ENCODE measurements around the gene TRIM8.

Gene TRIM8

DNA sequence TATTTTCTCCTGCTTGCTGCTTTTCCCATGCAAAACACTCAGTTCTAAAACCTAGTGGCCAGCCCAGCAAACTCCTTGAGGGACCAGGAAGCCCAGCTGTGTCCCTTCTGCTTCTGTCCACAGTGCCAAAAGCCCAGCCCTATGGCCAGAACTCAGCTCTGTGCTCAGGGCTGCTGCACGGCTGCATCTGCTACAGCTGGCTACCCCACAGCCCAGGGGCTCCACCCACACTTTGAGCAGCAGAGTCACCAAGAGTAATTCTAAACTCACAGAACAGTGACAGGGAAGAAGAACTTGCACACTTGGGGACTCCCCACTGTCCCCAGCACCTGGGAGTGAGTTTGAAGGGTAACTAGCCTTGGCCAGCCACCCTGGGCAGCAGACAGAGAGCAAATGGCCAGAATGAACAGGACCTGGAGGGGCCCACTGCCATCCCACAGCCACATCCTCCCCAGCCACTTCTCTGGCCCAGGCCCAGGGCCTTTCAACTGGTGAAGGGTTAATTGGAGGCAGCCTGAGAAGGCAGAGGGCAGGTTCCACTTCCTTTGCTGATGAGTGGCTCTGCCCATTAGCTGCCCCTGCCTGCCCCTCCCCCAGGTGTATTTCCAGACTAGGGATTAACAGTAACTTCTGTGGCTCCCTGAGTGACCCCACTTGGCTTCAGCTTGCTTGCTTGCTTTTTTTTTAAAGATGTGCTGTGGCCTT, 28.1 kb upstream of the TRIM8 start:
- no peak for DNase-seq

DNA sequence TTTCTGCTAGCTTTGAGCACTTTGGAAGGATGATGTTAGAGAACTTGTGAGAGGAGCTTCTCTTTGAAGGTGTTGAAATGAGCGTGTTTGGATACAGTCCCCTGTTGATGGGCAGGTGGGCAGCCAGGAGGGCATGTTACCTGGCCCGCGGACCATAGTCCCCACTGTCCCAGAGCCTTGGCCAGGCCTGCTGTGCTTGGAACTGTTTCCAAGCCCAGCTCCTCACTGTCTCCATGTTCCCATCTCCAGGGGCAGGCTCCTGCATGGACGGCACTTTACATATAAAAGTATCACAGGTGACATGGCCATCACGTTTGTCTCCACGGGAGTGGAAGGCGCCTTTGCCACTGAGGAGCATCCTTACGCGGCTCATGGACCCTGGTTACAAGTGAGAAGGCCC, 27.2 kb upstream of the TRIM8 start:
- DNase-seq, result no peak

- no peak for DNase-seq
Observed at GRCh38 chr10:102617816-102618215, 26.5 kb upstream of the TRIM8 start.

- no peak for DNase-seq
Observed at GRCh38 chr10:102619281-102619981, 24.8 kb upstream of the TRIM8 start.

GRCh38 chr10:102620138-102620590, 24.1 kb upstream of the TRIM8 start:
- no peak for DNase-seq

DNA sequence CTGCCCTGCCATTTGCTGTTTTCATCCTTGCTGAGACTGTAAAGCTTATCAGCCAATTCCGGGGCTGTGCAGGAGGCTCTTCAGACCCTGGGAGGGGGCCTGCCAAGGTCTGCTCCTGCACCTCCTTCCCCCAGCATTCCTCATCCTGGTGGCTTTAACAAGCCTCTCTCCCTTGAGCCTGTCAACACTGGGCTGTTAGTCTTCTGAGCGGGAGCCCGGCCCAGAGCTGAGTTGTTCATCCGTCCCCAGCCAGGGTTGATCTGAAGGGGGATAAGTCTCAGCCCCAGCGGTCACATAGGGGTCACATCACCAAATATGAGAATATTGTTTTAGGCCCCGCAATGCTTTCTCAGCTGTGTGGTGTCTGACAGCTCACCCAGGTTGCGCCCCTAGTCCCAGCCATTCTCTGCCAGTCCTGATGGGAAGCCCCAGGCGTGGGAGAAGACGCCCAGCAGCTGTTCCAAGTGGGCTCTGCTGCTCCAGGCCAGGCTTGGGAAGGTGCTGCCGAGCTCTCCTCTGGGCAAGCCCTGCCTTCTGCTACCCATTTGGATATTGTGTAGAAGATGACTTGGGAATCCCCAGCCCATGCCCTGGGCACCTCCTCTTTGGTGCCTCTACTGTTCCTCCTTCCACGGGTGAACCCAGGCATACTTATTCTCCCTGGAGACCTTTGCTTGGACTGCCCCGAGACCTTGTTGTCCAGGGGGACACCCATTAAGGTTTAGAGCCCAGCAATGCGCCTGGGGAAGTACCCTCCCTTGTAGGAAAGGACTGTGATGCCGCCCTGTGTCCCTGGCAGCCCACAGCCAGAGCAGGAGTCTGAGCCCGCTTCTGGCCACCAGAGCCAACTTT, 23.5 kb upstream of the TRIM8 start:
- no peak for DNase-seq

GRCh38 chr10:102621443-102622325, 22.6 kb upstream of the TRIM8 start:
- DNase-seq, result no peak

DNA sequence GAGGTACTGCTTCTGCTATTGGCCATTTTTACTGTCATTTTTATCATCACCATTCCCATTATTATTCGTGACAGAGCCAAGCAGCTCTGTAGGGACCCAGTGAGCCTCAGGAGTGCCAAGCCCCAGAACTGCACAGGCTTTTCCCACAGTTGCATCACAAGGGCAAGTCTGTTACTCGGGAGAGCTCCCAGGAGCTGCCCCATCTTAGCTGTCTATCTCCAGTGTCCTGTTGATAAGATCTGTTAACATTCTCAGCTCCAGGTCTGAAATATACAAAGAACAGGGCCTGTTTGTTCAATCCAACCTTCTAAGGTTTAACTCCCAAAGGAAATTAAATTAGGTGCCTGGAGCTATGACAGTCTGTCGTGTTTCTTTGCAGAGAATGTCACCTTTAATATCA, 20.2 kb upstream of the TRIM8 start:
- DNase-seq, result no peak

DNA sequence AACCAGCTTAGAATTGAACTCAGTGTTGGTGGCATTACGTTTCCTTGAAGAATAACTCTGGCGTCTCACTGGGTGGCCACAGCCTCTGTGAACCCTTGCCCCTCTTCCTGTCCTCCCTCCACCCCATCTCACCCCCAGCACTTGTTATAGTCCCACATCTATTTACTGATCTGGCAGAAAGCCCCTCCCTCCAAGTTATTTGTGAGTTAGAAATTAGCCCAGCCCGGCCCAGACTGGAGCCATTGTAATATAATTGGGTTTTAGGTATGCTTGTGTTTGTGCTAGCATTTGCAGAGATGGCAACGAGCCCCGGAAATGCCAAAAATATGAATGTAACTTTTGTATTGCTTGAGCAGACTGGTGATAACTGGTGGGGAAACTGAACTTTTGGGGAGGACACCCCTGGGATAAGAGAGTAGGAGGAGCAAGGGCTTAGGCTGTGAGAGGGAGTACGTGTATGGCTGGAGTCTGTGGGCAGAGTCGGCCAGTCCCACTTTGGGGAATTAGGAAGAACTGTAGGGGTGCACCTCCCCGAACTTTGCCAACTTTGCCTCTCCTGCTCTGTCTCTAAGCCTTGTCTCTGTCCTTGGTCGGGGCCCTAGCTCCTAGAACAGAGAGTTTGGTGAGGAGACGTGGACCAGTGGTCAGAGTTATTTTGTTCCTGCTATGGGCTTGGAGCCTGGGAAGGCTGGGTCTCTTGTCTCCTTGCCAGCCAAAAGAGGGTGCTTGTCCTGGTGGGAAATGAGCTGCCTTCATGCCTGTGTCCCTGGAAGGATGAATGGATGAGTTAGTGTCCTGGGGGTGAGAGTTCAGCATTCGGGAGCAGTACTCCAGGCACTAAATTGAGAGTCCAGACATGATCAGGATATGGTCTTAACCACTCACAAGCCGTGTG, 19.3 kb upstream of the TRIM8 start:
- no peak for DNase-seq

GRCh38 chr10:102626026-102626685, 18.1 kb upstream of the TRIM8 start:
- DNase-seq, result no peak

GRCh38 chr10:102627291-102627735, 17.0 kb upstream of the TRIM8 start:
- DNase-seq, result no peak

GRCh38 chr10:102627736-102628293, 16.5 kb upstream of the TRIM8 start:
- DNase-seq, result peak; percentile 77

GRCh38 chr10:102628451-102628911, 15.8 kb upstream of the TRIM8 start:
- DNase-seq, result no peak

GRCh38 chr10:102629661-102630614, 14.3 kb upstream of the TRIM8 start:
- DNase-seq, result peak; percentile 96

DNA sequence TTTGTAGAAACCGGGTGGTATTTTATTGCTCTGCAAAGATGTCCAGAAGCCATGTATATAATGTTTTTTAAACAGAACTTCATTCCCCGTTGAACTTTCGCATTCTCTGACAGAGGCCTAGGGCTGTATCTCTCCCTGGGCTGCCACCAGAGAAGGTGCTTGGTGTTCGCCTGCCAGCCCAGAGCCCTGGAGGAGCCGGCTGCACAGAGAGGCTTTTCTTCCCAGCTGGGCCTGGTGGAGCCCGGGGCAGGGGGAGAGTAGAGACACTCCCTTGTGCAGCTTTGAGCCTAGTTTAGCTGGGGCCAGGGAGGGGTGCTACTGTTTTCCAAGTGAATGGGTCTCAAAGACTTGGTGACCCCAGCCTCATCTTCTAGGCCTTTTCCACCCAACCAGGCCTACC, 13.6 kb upstream of the TRIM8 start:
- no peak for DNase-seq

DNA sequence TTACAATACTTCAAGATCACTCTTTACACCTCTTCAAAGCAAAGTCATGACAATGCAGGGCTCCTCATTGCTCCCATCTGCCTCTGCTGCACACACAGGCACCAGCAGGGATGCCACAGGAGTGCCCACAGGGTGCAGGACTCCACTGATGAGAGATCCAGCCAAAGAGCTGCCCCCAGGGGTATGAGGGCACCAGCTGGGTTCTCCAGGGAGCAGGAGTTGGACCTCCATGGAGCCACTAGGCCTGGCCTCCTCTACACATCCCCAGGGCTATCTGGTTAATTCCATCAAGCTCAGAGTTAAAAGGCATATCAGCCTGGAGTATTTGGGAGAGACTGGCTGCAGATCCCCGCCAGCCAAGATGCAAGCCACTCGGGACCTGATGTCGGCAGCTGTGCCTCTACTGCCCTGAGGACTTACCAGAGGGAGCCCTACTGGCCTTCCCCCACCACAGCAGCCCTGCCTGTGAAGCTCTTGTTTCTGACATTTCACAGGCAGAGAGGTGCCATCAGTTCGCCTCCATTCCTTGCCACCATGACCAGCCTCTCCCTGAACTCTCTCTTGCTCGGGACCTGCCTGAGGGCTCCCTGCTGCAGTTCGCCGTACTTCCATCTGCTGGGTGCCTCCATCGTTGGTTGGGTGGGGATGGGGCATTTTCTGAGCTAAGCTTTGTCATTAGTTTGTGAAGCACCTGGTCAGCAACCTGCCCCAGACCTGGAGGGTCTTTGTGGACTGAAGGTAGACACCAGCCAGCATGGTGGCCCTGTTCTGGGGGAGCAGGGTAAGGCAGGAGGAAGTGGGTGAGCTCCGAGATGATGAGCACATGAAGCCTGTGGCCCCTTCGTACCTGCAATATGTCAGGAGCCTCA, 12.5 kb upstream of the TRIM8 start:
- DNase-seq, result no peak

GRCh38 chr10:102632394-102633111, 11.7 kb upstream of the TRIM8 start:
- DNase-seq, result no peak
